Activated CD4-positive, alpha-beta T cell treated with anti-CD3 and anti-CD28 coated beads for 1 hour (primary cell): ENCODE results near the gene WIZ.
"Not testable (repeated sequence)": the region's sequence is repeated elsewhere in the genome, so short reads cannot be mapped to it uniquely, and the experiment has no call there.

Experiments used
- DNase-seq: peaks from one replicate; pipeline ENCODE4 v3.0.0-alpha.2; 2020

Gene WIZ

GRCh38 chr19:15401397-15401710 lies 48.4 kb downstream of the WIZ start:
- DNase-seq: no peak

GRCh38 chr19:15400521-15401396 lies 49.0 kb downstream of the WIZ start:
- no peak for DNase-seq

GRCh38 chr19:15399635-15400034 lies 50.1 kb downstream of the WIZ start:
- DNase-seq: no peak

- DNase-seq: no peak
These were observed 50.6 kb downstream of the WIZ start for GRCh38 chr19:15399234-15399515.

GRCh38 chr19:15398501-15399233 lies 51.1 kb downstream of the WIZ start:
- DNase-seq: no peak

GRCh38 chr19:15397782-15398181 lies 52.0 kb downstream of the WIZ start:
- no peak for DNase-seq

- no peak for DNase-seq
These were observed 52.5 kb downstream of the WIZ start for GRCh38 chr19:15397236-15397635.

GRCh38 chr19:15396436-15396835 lies 53.3 kb downstream of the WIZ start:
- no peak for DNase-seq

- not testable (repeated sequence) for DNase-seq
These were observed 54.5 kb downstream of the WIZ start for GRCh38 chr19:15395251-15395650.

GRCh38 chr19:15394426-15394825 lies 55.3 kb downstream of the WIZ start:
- no peak for DNase-seq

GRCh38 chr19:15393963-15394362 lies 55.8 kb downstream of the WIZ start:
- no peak for DNase-seq

- no peak for DNase-seq
These were observed 58.9 kb downstream of the WIZ start for GRCh38 chr19:15390814-15391213.

GRCh38 chr19:15381864-15382263 lies 67.9 kb downstream of the WIZ start:
- no peak for DNase-seq

GRCh38 chr19:15381429-15381828 lies 68.3 kb downstream of the WIZ start:
- DNase-seq: no peak

- DNase-seq: no peak
These were observed 69.6 kb downstream of the WIZ start for GRCh38 chr19:15379999-15380647.

- DNase-seq: peak; percentile 98
These were observed 70.4 kb downstream of the WIZ start, which contains the start of gene AKAP8 for GRCh38 chr19:15379083-15379998. Gene AKAP8, minus strand, starts transcription at chr19:15379787. Its CDS starts 56 bp downstream, at chr19:15379731.

- no peak for DNase-seq
These were observed 71.1 kb downstream of the WIZ start for GRCh38 chr19:15378534-15379082.

GRCh38 chr19:15374796-15375440 lies 74.8 kb downstream of the WIZ start:
- DNase-seq: no peak

GRCh38 chr19:15374105-15374651 lies 75.6 kb downstream of the WIZ start:
- no peak for DNase-seq

GRCh38 chr19:15373644-15374043 lies 76.1 kb downstream of the WIZ start:
- DNase-seq: no peak

GRCh38 chr19:15372891-15373301 lies 76.9 kb downstream of the WIZ start:
- no peak for DNase-seq

- no peak for DNase-seq
These were observed 77.3 kb downstream of the WIZ start for GRCh38 chr19:15372470-15372869.
